IPS-20b (cell line): ENCODE results near the gene MAJIN.

Experiments
- H3K27ac ChIP-seq: one replicate; pipeline ENCODE4 v1.5.1; 2013; ENCODE audit warnings: low read length
- H3K27me3 ChIP-seq: 2 replicates; pipeline ENCODE4 v1.6.1; 2013; ENCODE audit warnings: mild to moderate bottlenecking, low read length, inconsistent platforms; ENCODE audit not compliant: insufficient read depth
- H3K36me3 ChIP-seq: 2 replicates; pipeline ENCODE4 v1.6.1; 2013; ENCODE audit warnings: low read depth, mild to moderate bottlenecking, inconsistent platforms, low read length, moderate library complexity; ENCODE audit not compliant: insufficient read depth
- H3K4me1 ChIP-seq: 2 replicates; pipeline ENCODE4 v1.6.1; 2013; ENCODE audit warnings: mild to moderate bottlenecking, control low read depth, inconsistent platforms, low read length, moderate library complexity; ENCODE audit not compliant: insufficient read depth
- H3K4me3 ChIP-seq: 2 replicates; pipeline ENCODE4 v1.5.1; 2013; ENCODE audit warnings: mild to moderate bottlenecking, low read length, inconsistent platforms
- H3K9ac ChIP-seq: 2 replicates; pipeline ENCODE4 v1.6.1; 2013; ENCODE audit warnings: low read depth, mild to moderate bottlenecking, inconsistent platforms, low read length, moderate library complexity
- H3K9me3 ChIP-seq: 2 replicates; pipeline ENCODE4 v1.6.1; 2013; ENCODE audit warnings: mild to moderate bottlenecking, low read depth, low read length, inconsistent platforms; ENCODE audit not compliant: insufficient read depth

The MAJIN gene, protein sequence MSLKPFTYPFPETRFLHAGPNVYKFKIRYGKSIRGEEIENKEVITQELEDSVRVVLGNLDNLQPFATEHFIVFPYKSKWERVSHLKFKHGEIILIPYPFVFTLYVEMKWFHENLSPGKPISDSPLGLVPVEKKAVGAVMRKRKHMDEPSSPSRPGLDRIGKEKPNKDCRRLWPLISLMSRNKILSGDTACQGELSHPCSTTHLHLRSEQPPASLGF

GRCh38 chr11:64971421-64972233, at the start of gene MAJIN:
MAJIN (minus strand) TSS chr11:64972108; CDS start chr11:64959405, 12,703 bp downstream.
- H3K4me3 ChIP-seq = no peak within 1 kb of the TSS
- no peak within 1 kb of the TSS for H3K9ac ChIP-seq
- H3K4me1 ChIP-seq = no peaks in the 10 kb centered on the region
- H3K27me3 ChIP-seq = no peaks in the 10 kb centered on the region; the same call in 1 of the 2 replicates
- H3K27ac ChIP-seq = no peak within 1 kb of the TSS
- no peaks in the 10 kb centered on the region for H3K9me3 ChIP-seq
- H3K36me3 ChIP-seq = no peaks in the 10 kb centered on the region

GRCh38 chr11:65021509-65021908, 49.6 kb upstream of the MAJIN start:
- Histone ChIP-seq H3K27me3 (no peaks in the 10 kb centered on the region), H3K9me3 (no peaks in the 10 kb centered on the region), H3K4me1 (no peaks in the 10 kb centered on the region), H3K4me3 (no peak overlapping the region), H3K9ac (no peak overlapping the region), H3K36me3 (peaks cover 37% of the 10 kb centered on the region), H3K27ac (no peak overlapping the region)

GRCh38 chr11:65021003-65021402, 49.1 kb upstream of the MAJIN start:
- Histone ChIP-seq H3K9ac (no peak overlapping the region), H3K9me3 (no peaks in the 10 kb centered on the region), H3K27ac (no peak overlapping the region), H3K4me3 (no peak overlapping the region), H3K4me1 (no peaks in the 10 kb centered on the region), H3K27me3 (no peaks in the 10 kb centered on the region), H3K36me3 (peaks cover 37% of the 10 kb centered on the region)

DNA sequence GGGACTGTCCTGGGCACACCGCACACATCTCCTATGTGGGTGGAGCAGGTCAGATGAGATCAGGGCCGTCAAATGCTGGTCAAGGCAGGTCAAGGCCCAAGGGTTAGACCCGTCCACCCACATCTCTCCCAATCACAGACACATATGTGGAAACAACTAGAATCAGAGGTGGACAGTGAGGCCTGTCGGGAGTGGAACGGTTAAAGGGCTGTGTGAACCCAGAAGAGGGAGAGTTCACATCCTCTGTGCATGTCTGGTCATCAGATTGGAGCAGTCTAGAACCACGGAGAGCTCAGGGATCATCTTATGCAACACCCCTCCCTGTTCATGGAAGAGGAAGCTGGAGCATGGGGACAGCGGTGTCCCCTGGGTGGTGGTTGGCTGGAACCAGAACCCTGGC, 47.9 kb upstream of the MAJIN start:
- H3K4me1 ChIP-seq = no peaks in the 10 kb centered on the region
- no peak overlapping the region for H3K9ac ChIP-seq
- peaks cover 37% of the 10 kb centered on the region for H3K36me3 ChIP-seq
- H3K27ac ChIP-seq = no peak overlapping the region
- no peak overlapping the region for H3K4me3 ChIP-seq
- no peaks in the 10 kb centered on the region for H3K9me3 ChIP-seq
- no peaks in the 10 kb centered on the region for H3K27me3 ChIP-seq

DNA sequence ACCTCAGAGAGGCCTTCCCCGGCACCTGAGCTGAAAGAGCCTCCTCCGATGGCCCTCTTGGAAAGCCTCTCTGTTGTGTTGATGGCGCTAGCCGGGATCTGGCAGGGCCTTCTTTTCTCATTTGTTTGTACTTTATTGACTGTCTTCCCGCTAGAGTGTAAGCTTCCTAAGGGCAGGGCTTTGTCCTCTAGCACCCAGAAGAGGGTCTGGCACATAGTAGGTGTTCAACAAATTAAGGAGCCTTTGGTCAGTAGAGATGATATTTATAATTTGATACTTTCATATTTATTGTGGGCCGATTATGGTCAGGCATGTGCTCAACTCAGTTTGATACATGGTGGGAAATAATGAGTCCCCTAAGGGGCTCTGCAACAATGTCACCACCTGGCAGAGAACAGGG, 46.0 kb upstream of the MAJIN start:
- Histone ChIP-seq H3K9ac (no peak overlapping the region), H3K9me3 (no peaks in the 10 kb centered on the region), H3K4me3 (no peak overlapping the region), H3K27ac (no peak overlapping the region), H3K4me1 (0 out of 2 replicates have a peak, but pooled peaks cover 3% of the 10 kb centered on the region), H3K36me3 (peaks cover 37% of the 10 kb centered on the region), H3K27me3 (no peaks in the 10 kb centered on the region)

DNA sequence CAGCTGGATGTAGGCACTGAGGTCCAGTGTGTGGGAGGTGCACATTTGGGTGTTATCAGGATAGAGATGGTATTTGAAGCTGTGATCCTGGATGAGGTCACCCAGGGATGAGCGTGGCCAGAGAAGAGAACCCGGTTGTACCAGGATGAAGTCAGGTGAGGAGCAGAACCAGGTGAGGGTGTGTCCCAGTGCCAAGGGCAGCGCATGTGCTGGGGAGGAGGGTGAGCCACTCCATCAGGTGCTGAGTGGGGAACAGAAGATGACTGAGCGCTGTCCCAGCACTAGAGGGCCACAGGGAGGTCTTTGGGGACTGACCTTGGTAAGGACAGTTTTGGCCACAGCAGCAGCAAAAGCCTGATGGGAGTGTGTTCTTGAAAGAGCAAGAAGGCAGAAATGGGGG, 44.8 kb upstream of the MAJIN start:
- no peaks in the 10 kb centered on the region for H3K27me3 ChIP-seq
- H3K9ac ChIP-seq = no peak overlapping the region
- no peak overlapping the region for H3K27ac ChIP-seq
- H3K4me1 ChIP-seq = 0 out of 2 replicates have a peak, but pooled peaks cover 3% of the 10 kb centered on the region
- peaks cover 31% of the 10 kb centered on the region for H3K36me3 ChIP-seq
- no peaks in the 10 kb centered on the region for H3K9me3 ChIP-seq
- H3K4me3 ChIP-seq = no peak overlapping the region

DNA sequence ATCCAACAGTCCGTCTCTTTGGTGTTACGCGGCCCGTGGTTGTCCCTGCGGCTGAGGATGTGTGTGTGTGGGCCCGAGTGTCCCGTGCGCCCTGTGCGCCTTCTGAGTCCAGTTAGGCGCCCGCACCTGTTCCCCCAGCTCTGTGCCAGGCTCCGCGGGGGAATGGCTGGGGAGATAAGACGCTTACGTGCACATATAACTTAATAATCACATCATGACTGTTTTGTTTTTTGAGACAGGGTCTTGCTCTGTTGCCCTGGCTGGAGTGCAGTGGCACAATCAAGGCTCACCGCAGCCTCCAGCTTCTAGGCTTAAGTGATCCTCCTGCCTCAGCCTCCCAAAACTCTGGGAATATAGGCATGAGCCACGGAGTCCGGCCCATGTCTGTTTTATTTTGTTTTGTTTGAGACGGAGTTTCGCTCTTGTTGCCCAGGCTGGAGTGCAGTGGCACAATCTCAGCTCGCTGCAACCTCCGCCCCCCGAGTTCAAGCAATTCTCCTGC, 42.9 kb upstream of the MAJIN start:
- Histone ChIP-seq H3K36me3 (peaks cover 19% of the 10 kb centered on the region), H3K9ac (peak overlapping the region; percentile 93; the same call in 1 of the 2 replicates), H3K4me1 (0 out of 2 replicates have a peak, but pooled peaks cover 3% of the 10 kb centered on the region), H3K4me3 (peak overlapping the region; percentile 86), H3K27me3 (no peaks in the 10 kb centered on the region), H3K27ac (peak overlapping the region; percentile 49), H3K9me3 (no peaks in the 10 kb centered on the region)

DNA sequence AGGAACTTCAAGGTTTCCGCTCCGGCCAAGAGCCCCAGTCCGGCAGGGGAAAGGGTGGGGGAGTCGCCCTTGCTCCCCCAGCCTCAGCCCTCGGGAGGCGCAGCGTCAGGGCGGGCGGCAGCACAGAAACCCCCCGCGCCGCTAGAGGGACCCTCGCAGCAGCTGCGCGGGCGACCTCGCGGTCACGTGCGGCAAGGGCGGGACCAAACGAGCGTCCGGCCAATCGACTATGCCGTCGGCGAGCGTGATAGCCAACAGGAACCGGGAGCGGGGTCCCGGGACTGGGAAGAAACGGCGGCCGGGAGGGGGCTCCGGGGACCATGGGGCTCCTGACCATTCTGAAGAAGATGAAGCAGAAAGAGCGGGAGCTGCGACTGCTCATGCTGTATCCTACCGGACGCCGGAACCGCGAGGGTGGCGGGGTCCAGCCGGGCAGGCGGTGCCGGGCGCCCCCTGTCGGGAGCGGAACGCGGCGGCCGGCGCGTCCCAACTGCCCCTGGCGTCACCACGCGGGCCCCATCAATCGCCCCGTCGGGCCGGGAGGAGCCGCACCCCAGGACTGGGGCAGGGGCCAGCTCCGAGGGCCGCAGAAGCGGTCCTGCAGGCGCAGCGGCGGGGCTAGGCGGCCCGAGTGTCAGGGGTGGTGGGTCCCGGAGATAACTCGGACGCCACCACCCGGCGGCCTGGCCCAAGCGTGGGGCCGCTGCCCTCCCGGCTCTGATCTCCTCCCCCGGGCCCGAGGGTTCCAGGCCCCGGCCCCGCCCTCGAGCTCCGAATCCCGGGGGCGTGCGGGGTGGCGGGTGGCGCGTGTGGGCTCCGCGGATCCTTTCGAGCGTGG, 42.2 kb upstream of the MAJIN start, which contains the start of gene ARL2:
Gene ARL2, plus strand, starts transcription at position 273 of the 838 bp plus-strand sequence. Its CDS starts 48 bp downstream, at position 321.
- H3K9ac ChIP-seq = peak within 1 kb of the TSS; percentile 93
- no peaks in the 10 kb centered on the region for H3K27me3 ChIP-seq
- peaks cover 15% of the 10 kb centered on the region for H3K36me3 ChIP-seq
- peak within 1 kb of the TSS; percentile 49 for H3K27ac ChIP-seq
- 0 out of 2 replicates have a peak, but pooled peaks cover 3% of the 10 kb centered on the region for H3K4me1 ChIP-seq
- no peaks in the 10 kb centered on the region for H3K9me3 ChIP-seq
- H3K4me3 ChIP-seq = peak within 1 kb of the TSS; percentile 86

DNA sequence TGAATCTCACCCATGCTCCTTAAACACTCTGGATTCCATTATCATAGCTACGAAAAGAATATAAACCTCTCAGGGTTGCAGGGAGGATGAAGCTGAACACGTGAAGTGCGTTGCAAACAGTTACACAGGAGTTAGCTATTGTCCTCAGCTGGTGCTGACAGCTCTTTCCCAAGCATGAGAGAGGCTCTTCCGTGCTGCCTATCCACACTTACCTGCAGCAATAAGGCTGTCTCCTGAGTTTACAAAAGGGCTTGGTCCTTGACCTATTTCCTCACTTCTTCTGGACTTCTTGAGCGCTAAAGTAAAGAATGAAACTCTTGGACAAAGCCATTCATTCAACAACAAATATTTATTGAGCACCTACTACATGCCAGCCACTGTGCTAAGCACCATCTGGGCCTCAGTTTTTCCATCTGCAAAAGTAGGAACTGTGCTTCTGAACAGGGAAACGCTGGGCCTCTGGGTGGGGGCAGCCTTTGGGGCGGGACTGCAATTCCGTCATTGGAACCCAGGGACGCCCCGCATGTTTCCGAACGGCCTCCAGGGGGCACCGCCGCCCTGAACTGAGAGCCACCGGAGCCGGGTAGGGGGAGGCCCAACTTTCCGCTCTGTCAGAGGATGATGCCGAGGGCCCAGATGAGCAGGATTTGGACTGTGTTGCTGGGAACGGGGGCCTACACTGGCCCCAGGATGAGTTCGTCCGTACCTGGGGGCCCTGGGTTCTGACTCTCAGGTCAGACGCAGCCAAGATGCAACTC, 41.4 kb upstream of the MAJIN start:
- peak overlapping the region; percentile 86 for H3K4me3 ChIP-seq
- H3K27me3 ChIP-seq = no peaks in the 10 kb centered on the region
- H3K36me3 ChIP-seq = peaks cover 8% of the 10 kb centered on the region
- H3K4me1 ChIP-seq = 0 out of 2 replicates have a peak, but pooled peaks cover 3% of the 10 kb centered on the region
- peak overlapping the region; percentile 93 for H3K9ac ChIP-seq
- no peak overlapping the region for H3K27ac ChIP-seq
- H3K9me3 ChIP-seq = no peaks in the 10 kb centered on the region

GRCh38 chr11:65008873-65009272, 37.0 kb upstream of the MAJIN start:
- H3K27ac ChIP-seq = no peak overlapping the region

More at GRCh38 chr11:65008873-65009272, 37.0 kb upstream of the MAJIN start:
- Histone ChIP-seq H3K9ac (no peak overlapping the region), H3K9me3 (no peaks in the 10 kb centered on the region), H3K27me3 (no peaks in the 10 kb centered on the region), H3K4me1 (0 out of 2 replicates have a peak, but pooled peaks cover 3% of the 10 kb centered on the region), H3K4me3 (no peak overlapping the region), H3K36me3 (no peaks in the 10 kb centered on the region)
